ENCODE measurements around the gene MYO1D. TPM values are rescaled to one million over a fixed set of nuclear protein-coding genes. Genes with fewer than 3 reads are reported as not detected.

The MYO1D gene
- total and polyA plus RNA-seq, 8 donors = 22.0 to 92.8 (median 27.4) TPM

GRCh38 chr17:32627239-32627996 lies 249.5 kb downstream of the MYO1D start:
- no peak overlapping the region for H3K27ac ChIP-seq
- H3K4me3 ChIP-seq = no peak overlapping the region
- H3K27me3 ChIP-seq = no peaks in the 10 kb centered on the region
- no peak for TF ChIP-seq CTCF (IDR thresholded peaks at IDR 0.05)
- DNase-seq (no peak), ATAC-seq (no peak)
- intact Hi-C loops (cut with DNase I) = no loop called here
- H3K9me3 ChIP-seq = no peaks in the 10 kb centered on the region
- no peaks in the 10 kb centered on the region for H3K36me3 ChIP-seq
- peaks cover 0 to 2% of the 10 kb centered on the region in 2 donors for H3K4me1 ChIP-seq

GRCh38 chr17:32626379-32626791 lies 250.5 kb downstream of the MYO1D start:
- intact Hi-C loops (cut with DNase I) = no loop called here
- H3K27ac ChIP-seq = no peak overlapping the region
- no peak for TF ChIP-seq CTCF (IDR thresholded peaks at IDR 0.05)
- ATAC-seq (no peak), DNase-seq (no peak)
- peaks cover 0 to 2% of the 10 kb centered on the region in 2 donors for H3K4me1 ChIP-seq
- no peak overlapping the region for H3K4me3 ChIP-seq
- no peaks in the 10 kb centered on the region for H3K36me3 ChIP-seq
- no peaks in the 10 kb centered on the region for H3K9me3 ChIP-seq
- no peaks in the 10 kb centered on the region for H3K27me3 ChIP-seq

GRCh38 chr17:32625971-32626370 lies 251.0 kb downstream of the MYO1D start:
- DNase-seq (no peak), ATAC-seq (no peak)
- Histone ChIP-seq H3K27ac (no peak overlapping the region), H3K4me3 (no peak overlapping the region), H3K4me1 (peaks cover 0 to 2% of the 10 kb centered on the region in 2 donors), H3K27me3 (no peaks in the 10 kb centered on the region), H3K9me3 (no peaks in the 10 kb centered on the region), H3K36me3 (no peaks in the 10 kb centered on the region)
- no peak for TF ChIP-seq CTCF (IDR thresholded peaks at IDR 0.05)
- intact Hi-C loops (cut with DNase I) = no loop called here

- no peak for TF ChIP-seq CTCF (IDR thresholded peaks at IDR 0.05)
- no peaks in the 10 kb centered on the region for H3K36me3 ChIP-seq
- H3K9me3 ChIP-seq = no peaks in the 10 kb centered on the region
- no peak overlapping the region for H3K27ac ChIP-seq
- H3K27me3 ChIP-seq = no peaks in the 10 kb centered on the region
- peaks cover 0 to 2% of the 10 kb centered on the region in 2 donors for H3K4me1 ChIP-seq
- no peak for DNase-seq
- intact Hi-C loops (cut with DNase I) = no loop called here
- no peak overlapping the region for H3K4me3 ChIP-seq
- ATAC-seq = no peak
These were observed 253.7 kb downstream of the MYO1D start for GRCh38 chr17:32623196-32623595.

- no peaks in the 10 kb centered on the region for H3K36me3 ChIP-seq
- ATAC-seq (no peak), DNase-seq (no peak)
- no peaks in the 10 kb centered on the region for H3K9me3 ChIP-seq
- no peak overlapping the region for H3K4me3 ChIP-seq
- H3K27ac ChIP-seq = no peak overlapping the region
- intact Hi-C loops (cut with DNase I) = no loop called here
- no peak for TF ChIP-seq CTCF (IDR thresholded peaks at IDR 0.05)
- H3K4me1 ChIP-seq = peaks cover 0 to 2% of the 10 kb centered on the region in 2 donors
- H3K27me3 ChIP-seq = no peaks in the 10 kb centered on the region
These were observed 254.4 kb downstream of the MYO1D start for GRCh38 chr17:32622540-32622939.
